Activated CD8-positive, alpha-beta memory T cell treated with anti-CD3 and anti-CD28 coated beads, Interleukin-2, amount 50 U/mL, for 4 hours (primary cell): ENCODE results near the gene ADGRL2.

Experiments
- DNase-seq: peaks from one replicate; pipeline ENCODE4 v3.0.0-alpha.2; 2020

ADGRL2 gene

DNA sequence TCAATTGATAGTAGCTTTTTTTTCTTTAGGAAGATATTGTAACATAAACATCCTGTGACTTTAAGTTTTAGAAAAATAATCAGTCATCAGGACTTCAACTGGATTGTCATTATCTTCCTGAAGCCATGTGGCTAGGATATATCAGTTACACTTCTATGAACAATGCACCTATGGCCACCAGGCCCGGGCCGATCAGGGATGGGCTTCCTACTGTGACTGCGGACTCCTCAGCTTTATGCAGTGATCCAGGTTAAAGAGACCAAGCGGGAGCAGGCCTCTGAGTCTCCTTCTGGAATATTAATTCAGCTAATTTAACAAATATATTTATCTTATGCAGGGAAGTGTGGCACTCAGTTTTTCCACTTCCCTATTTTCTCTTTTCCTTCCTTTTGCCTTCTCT lies 200.6 kb downstream of the ADGRL2 start:
- no peak for DNase-seq

DNA sequence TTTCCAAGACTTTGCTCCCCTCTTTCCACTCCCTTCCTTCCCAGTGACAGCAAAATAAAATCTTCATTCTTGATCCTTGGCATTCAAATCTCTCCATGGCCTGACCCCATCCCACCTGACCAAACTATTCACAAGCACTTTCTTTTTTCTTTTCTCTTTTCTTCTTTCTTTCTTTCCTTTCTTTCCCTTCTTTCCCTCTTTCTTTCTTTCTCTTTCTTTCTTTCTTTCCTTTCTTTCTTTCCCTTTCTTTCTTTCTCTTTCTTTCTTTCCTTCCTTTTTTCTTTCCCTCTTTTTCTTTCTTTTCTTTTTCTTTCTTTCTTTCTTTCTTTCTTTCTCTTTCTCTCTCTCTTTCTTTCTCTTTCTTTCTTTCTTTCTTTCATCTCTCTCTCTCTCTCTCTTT lies 207.1 kb downstream of the ADGRL2 start:
- DNase-seq = no peak

- no peak for DNase-seq
These were observed 213.0 kb downstream of the ADGRL2 start for GRCh38 chr1:82013702-82014101.

- no peak for DNase-seq
These were observed 214.7 kb downstream of the ADGRL2 start for GRCh38 chr1:82015444-82015843.

DNA sequence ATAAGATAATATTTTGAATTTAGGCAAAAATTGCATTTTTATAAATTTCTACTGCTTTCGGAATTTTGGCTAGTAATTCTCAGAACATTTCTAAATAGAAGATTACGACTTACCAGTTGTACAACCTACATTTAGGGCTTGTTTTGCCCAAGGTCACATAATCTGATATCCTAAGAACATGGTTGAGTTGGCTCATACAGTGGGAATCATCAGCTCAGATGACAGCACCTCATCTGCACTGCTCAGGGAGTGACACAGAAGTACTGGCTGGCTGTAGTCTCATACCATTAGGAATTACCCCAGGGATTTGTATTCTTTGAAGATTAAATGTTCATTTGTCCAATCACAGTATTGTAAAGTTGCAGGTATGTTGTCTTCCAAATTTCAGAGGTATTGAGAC lies 217.6 kb downstream of the ADGRL2 start:
- no peak for DNase-seq

DNA sequence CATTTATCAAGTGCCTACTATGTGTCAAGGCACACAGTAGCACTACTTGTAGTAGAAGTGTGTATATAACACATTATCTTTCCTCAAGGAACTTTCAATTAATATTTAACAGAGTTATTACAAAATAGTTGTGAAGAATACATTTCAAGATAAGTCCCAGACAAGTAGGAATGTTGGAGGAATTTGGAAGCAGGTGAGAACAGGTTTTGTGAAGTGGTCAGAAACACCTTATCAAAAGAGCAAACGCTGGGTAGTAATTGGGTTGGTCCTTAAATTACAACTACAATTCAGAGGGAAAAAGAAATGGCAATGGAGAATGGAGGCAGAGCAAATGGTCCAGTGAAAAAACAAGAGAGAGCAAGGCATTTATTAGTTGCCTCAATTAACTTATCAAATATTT lies 218.8 kb downstream of the ADGRL2 start:
- DNase-seq = no peak

GRCh38 chr1:82030830-82031229 lies 230.1 kb downstream of the ADGRL2 start:
- DNase-seq = no peak

DNA sequence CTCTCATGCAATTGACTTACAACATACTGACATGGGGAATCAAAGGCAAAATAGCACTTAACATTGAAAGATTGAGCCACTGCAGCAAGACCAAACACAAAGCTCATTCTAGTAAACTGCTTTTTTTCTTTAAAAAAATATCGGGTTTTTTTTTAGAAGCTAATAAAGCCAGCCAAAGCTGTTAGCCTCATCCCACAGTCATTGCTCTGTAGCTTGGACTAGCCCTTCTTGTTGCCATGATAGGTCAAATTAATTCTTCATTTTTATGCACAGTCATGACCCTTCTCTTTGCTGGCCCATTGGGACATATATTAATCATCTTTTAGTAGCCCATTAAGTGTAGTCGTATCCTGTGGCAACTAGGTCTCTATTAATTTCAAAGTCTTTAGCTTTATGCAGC lies 231.3 kb downstream of the ADGRL2 start:
- no peak for DNase-seq

- DNase-seq = no peak
These were observed 234.1 kb downstream of the ADGRL2 start for GRCh38 chr1:82034812-82035211.
